ENCODE measurements around the gene SH3D21. TPM values are rescaled to one million over a fixed set of nuclear protein-coding genes. Genes with fewer than 3 reads are reported as not detected.

Gene SH3D21
- total and polyA plus RNA-seq, 2 donors (not counting 1 experiment from before 2014, with no cell fraction given): 0.49 to 1.8 TPM

GRCh38 chr1:36322041-36322785 is 16.0 kb downstream of the SH3D21 start:
- peak overlapping the region; percentile 71 for H2AFZ ChIP-seq (ENCODE audit: insufficient read depth, low read depth, low read length, poor library complexity, severe bottlenecking)
- peak overlapping the region in 3 of 5 experiments; percentile 59 to 65 (median 63) for H3K4me3 ChIP-seq (ENCODE audit: control extremely low read depth in 1 of 5, extremely low read depth in 1 of 5, insufficient read depth in 1 of 5, low read depth in 2 of 5, low read length in 4 of 5)
- peaks cover 8% of the 10 kb centered on the region for H4K20me1 ChIP-seq (ENCODE audit: control insufficient read depth, insufficient read depth, low read length, poor library complexity, severe bottlenecking)
- H3K27me3 Mint-ChIP-seq: peaks cover 18% of the 10 kb centered on the region
- peaks cover 33 to 40% of the 10 kb centered on the region in 2 donors for H3K4me1 ChIP-seq (ENCODE audit: control insufficient read depth in 2 of 2, insufficient read depth in 2 of 2, low read length in 2 of 2)
- 58% methylated on average over 66 of the region's 67 CpGs for WGBS (ENCODE audit: insufficient coverage)
- H3K4me3 Mint-ChIP-seq: peak overlapping the region; percentile 82
- no peaks in the 10 kb centered on the region for H3K9me3 ChIP-seq (ENCODE audit: control extremely low read depth in 1 of 3, control insufficient read depth in 2 of 3, insufficient read depth in 1 of 3, low read length in 2 of 3)
- CTCF ChIA-PET: interaction anchor here (1.0 to 1.6 kb wide), 3 partner anchors 20 to 100 kb away, joined by 3 to 4 read pairs (median 3); no protein-coding TSS in a partner anchor
- H3K27ac ChIP-seq (ENCODE audit: low read length in 2 of 2): no peak overlapping the region
- no peaks in the 10 kb centered on the region for H3K9me3 Mint-ChIP-seq (ENCODE audit: insufficient read depth)
- peaks cover 0 to 36% (median 12%) of the 10 kb centered on the region in 4 experiments for H3K27me3 ChIP-seq (replicated peaks in 1 of 4; ENCODE audit: control extremely low read depth in 1 of 4, control insufficient read depth in 3 of 4, insufficient read depth in 4 of 4, low read length in 3 of 4)
- intact Hi-C loops (cut with micrococcal nuclease): loop anchor here (5.0 kb wide), 1 partner anchor 45 kb away; no protein-coding TSS in a partner anchor
- no peaks in the 10 kb centered on the region for H3K36me3 ChIP-seq (replicated peaks in 1 of 2; ENCODE audit: control extremely low read depth in 1 of 2, control insufficient read depth in 1 of 2, extremely low read depth in 1 of 2, insufficient read depth in 2 of 2, low read length in 1 of 2)
- DNase-seq (no peak), ATAC-seq (ENCODE audit: low read depth) (no peak)
- H3K79me2 ChIP-seq (ENCODE audit: control insufficient read depth, insufficient read depth, low read length): no peaks in the 10 kb centered on the region
- no peak for TF ChIP-seq CTCF (IDR thresholded peaks at IDR 0.05)
- TF ChIP-seq EZH2 (IDR thresholded peaks at IDR 0.05; ENCODE audit: borderline replicate concordance, insufficient read depth, low read depth, low read length, poor library complexity, severe bottlenecking): no peak
- H3K4me1 Mint-ChIP-seq: peaks cover 32% of the 10 kb centered on the region
- POLR2A ChIA-PET: interaction anchor here (0.7 to 1.2 kb wide), 4 partner anchors 9 to 392 kb away, joined by 3 to 4 read pairs (median 3); partner anchors contain the start of gene SH3D21
- H3K27ac Mint-ChIP-seq: no peak overlapping the region
- peak overlapping the region; percentile 97 for H3K4me2 ChIP-seq (replicated peaks; ENCODE audit: low read depth, low read length, poor library complexity, severe bottlenecking)
- H3K9ac ChIP-seq (ENCODE audit: low read length): peak overlapping the region; percentile 71

All from B cell (primary cell).